Eye (tissue), 1 donor: ENCODE data around the gene ENTPD8.
"Not testable (repeated sequence)": the region's sequence is repeated elsewhere in the genome, so short reads cannot be mapped to it uniquely, and the experiment has no call there.

Experiments used
- DNase-seq: peaks from one replicate; pipeline ENCODE4 v3.0.0-alpha.2; 2015

Gene ENTPD8

GRCh38 chr9:137429546-137429890 lies 11.6 kb downstream of the ENTPD8 start:
- DNase-seq, result no peak

- DNase-seq, result no peak
These were observed 12.2 kb downstream of the ENTPD8 start for GRCh38 chr9:137428841-137429545.

DNA sequence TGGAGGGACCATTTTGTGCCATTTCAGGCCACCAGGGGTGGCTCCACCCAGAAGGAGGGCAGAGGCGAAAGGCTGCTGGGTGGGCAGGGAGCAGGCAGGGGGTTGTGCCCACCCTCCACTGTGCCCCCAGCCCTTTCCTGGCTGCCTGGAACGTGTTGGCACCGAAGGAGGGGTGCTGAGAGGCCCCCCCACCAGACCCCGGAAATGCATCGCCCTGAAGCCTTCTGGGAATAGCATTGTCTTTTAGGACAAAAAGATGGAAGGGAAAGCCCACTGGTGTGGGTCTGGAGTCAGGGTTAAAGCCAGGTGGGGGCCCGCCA lies 12.9 kb downstream of the ENTPD8 start:
- DNase-seq, result no peak

DNA sequence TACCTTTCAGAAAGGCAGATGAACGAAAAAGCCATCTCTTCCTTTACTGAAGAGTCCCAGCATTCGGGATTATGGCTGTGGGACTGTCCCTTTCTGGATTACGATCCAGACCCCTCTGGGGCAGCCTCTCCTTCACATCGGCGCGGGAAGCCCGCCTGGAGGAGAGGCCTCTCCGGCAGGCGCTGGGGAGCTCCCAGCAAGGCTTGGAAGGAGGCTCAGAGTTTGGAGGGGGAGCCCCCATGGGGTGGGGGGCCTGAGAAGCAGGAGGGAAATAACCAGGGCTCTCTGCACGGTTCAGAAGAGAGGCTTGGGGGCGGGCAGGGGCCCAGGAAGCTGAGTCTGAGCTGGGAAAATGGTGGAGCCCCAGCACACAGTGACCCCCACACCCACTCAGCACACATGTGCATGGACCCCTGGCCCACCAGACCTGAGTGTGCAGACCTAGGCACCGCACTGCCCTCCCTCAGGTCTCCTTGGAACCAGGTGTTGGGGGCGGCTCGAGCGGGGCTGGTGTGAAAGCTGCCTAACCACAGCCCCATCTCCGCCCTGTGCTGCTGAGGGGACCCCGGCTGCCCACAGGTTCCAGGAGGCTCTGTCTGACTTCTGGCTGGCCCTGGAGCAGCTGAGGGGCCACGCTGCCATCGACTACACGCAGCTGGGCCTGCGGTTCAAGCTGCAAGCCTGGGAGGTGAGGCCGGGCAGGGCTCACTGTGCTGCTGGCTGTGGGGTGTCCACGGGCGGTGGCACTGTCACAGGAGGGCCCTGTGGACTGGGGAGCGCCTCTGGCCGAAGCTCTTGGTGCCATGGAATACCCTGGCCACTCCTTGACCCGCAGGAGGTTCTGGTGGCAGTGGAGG lies 13.5 kb downstream of the ENTPD8 start:
- DNase-seq, result no peak

DNA sequence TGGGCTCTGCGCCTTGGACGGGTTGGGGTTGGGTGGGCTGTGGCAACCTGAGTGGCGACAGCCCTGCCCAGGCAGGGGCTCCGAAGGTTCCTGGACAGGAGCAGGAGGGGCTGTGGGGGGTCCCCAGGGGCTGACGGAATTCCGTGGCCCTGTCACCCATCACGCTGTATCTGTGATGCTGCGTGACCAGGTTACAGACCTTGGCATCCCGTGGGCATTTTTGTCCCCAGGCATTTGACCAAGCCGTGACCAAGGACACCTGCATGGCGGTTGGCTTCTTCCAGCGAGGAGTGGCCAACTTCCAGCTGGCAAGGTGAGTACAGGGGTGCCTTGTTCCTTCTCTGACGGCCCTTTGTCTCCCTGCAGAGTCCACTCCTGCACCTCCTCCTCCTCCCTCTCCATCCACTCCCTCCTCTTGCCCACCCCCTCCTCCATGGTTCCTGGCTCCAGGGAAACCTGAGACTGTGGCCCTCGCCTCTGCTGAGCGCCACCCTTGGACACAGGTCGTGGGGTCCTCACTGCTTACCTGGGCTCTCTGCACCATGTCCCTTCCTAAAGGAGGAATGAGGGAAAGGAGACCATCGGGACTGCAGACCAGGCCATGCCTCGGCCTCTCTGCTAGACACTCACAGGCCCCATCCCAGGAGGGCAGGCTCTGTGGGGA lies 15.0 kb downstream of the ENTPD8 start:
- DNase-seq, result no peak

GRCh38 chr9:137423514-137424291 lies 17.5 kb downstream of the ENTPD8 start:
- DNase-seq, result no peak

- DNase-seq, result peak; percentile 95
These were observed 18.3 kb downstream of the ENTPD8 start, which contains the start of the genes EXD3 and NOXA1 for GRCh38 chr9:137422604-137423513. EXD3 (minus strand) TSS chr9:137423162; CDS start chr9:137395357, 27,805 bp downstream. NOXA1 (plus strand) TSS chr9:137423393; CDS start chr9:137423530, 137 bp downstream.

DNA sequence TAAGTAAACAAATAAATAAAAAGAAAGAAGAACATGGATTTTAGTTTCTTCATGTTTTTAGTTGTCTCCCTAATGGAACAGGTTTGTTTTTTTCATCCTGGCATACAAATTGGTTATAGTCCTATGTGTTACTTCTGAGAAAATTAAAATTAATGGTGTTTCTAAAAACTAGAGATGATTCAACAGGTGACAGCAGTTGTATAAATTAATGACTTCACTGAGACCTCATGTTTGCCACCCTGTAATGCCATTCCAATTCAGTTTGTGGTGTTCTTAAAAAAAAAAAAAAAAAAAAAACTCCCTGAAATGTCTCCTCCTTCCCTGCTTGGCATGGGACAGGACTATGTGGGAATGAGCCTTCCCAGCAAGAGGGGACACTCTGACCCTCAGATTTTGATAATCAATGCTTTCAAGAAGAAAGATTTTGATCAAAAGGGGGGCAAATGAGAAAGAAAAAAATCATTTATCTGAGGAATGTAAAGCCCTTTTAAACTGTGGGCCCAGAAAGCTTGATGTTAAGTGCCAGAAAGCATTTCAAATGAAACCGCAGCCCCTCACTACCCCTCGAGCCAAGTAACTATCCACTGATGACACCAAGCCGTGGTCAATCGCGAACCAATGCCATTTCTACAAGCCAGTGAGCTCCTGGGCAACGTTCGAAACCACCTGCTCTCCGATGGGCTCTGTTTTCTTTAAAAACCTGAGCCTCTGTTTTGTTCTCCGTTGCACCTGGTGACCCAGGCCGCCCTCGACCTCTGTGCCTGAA lies 19.1 kb downstream of the ENTPD8 start:
- no peak for DNase-seq

DNA sequence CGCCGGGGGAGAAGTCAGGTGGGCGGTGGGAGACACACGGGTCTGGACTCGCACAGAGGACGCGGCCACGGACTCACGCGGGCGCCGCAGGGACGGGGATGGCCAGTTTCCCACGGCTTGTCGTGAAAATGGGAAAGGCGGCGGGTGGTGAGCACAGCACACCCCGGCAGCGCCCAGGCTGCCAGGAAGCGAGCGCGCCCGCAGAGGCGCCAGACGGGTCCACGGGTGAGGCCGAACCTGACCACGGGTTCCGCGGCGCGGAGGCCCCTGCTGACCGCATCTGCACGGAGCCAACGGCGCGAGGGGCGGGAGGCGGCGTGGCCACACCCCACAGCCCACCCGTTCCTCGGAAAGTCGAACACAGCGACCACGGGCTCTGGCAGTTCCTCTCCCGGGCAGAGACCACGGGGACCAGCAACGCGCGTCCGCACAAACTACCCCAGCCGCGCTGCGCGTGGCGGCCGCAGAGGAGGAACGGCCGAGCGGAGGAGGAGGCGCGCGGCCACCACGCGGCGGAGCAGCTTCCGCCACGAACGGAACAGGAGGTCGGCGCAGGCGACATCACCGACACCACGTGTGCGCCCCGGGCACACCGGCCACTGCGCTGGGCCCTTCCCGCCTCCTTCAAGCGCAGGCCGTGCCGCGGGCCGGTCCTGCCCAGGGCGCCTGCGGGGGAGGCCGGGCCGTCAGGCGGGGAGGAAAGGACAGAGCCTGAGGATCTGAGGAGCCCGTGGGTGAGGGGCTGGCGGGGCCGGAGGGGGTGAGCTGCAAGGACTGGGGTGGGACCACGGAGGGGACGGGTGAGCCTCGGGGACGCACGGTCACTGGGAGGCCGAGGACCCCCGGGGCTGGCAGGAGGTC lies 23.8 kb downstream of the ENTPD8 start:
- no peak for DNase-seq

GRCh38 chr9:137416563-137417151 lies 24.5 kb downstream of the ENTPD8 start:
- no peak for DNase-seq

DNA sequence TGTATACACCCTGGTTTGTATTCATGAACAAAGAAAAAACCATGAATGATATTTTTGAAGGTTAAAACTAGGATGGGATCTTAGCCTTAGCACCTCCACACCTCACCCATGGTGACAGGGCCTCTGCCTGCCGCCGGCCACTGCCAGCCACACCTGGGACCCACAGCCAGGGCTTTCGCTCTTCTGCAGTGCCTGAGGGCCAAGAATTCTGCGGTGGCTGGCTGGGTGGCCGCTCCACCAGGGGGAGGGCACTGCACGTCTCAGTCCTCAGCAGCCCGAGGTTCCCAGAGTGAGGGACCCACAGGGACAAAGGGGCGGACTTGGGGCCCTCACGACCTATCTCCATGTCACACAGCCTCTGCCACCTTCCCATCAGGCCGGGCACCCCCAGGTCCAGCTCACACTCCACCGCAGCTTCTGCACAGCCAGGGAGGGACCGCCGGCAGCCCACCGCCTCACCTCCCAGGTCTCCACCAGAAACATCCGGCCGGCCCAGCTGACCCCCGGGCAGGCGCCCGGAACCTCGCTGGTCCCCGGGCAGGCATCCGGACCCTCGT lies 25.1 kb downstream of the ENTPD8 start:
- DNase-seq, result no peak

DNA sequence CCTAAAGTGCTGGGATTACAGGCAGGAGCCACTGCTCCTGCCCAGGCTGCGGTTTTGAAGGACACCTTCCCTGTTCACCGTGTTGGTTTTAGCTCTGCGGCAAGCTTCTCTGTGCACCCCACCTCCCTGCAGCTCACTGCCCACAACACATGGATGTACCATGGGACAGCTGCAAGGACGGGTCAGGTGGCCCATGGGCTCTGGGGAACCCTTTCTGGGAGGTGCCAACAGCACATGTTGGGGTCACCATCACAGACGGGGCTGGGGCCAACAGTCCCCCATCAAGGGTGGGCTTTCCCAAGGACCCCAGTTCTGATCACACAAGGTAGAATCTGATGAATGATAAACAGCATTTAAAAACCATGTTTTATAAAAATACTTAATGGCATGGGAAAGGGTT lies 25.7 kb downstream of the ENTPD8 start:
- no peak for DNase-seq

DNA sequence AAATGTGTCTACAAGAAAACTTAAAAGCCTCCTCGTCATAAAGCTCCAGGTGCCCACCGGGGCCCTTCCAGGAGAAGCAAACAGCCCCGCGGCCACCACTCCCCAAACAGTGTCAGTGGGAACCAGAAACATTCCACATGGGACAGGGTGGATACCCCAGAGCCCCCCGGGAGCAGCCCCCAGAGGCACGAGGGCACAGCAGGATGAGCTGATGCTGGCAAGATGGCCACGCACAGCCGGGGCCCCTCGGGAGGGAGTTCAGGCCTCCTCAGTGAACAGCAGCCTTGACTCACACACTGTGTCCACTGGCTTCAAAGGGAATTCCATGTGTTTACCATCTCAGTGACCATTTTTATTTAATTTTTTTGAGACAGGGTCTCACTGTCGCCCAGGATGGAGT lies 28.7 kb downstream of the ENTPD8 start:
- no peak for DNase-seq

- DNase-seq, result no peak
These were observed 29.3 kb downstream of the ENTPD8 start for GRCh38 chr9:137411645-137412380.

GRCh38 chr9:137411260-137411644 lies 29.9 kb downstream of the ENTPD8 start:
- no peak for DNase-seq

DNA sequence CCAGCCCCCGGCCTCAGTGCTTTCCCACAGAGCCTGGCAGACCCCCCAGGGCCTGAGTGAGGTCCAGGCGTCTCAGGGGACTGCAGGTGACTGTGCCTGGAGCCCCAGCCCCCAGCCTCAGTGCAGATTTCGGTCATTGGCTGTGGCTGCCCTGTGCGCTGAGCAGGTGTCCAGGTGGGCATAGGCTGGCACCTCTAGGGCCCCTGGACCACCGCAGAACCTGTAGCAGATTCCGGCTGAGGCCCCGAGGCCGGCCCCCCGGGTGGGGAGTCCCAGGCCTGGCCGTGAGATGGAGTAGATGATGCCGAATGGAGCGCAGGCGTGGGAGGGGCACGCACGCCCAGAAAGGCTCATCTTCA lies 30.3 kb downstream of the ENTPD8 start:
- no peak for DNase-seq

DNA sequence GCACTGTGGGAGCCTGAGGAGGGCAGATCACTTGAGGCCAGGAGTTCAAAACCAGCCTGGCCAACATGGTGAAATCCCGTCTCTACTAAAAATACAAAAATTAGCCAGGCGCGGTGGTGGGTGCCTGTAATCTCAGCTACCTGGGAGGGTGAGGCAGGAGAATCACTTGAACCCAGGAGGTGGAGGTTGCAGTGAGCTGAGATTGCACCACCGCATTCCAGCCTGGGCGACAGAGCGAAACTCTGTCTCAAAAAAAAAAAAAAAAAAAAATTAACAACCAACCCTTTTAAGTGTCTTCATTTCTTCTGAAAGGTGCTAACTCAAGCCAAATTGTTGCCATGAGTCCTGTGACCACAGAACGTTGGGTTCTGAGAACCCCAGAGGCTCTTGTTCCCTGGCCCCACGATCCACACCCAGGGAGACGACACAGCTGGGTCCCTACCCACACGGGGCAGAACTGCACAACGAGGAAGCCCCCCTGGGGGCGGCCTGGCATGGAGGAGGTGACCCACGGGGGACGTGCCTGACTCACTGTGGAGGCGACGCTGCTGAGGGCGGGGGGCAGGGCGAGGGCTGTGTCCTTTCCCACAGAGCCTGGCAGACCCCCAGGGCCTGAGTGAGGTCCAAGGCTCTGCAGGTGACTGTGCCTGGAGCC lies 30.8 kb downstream of the ENTPD8 start:
- DNase-seq, result not testable (repeated sequence)

DNA sequence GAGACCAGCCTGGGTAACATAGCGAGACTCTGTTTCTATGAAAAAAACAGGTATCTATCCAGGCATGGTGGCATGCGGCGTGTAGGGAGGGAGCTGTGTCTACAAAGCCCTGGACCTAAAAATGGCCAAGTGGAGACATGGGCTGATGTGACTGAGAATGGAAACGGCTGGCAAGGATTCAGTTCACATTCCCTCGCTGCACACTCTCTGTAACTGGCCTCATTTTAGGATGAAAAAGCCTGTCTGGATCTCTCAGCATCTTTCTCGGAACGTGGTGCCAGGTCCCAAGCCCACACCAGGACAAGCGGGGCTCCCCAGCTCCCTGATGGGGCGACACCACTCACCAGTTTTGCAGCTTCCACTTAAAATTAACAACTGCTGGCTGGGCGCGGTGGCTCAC lies 31.6 kb downstream of the ENTPD8 start:
- no peak for DNase-seq
